ENCODE results near the gene MIER3.

- TF ChIP-seq POLR2AphosphoS5 (IDR thresholded peaks at IDR 0.05; ENCODE audit: borderline replicate concordance, low read depth, low read length) (no peak), EZH2 (IDR thresholded peaks at IDR 0.05) (no peak), FOXP2 (optimal IDR thresholded peaks at IDR 0.05; ENCODE audit: control extremely low read depth, extremely low read length, insufficient read depth) (no peak)
Measured at GRCh38 chr5:56961746-56962145, 9.8 kb upstream of the MIER3 start.

Measured in SK-N-MC (cell line).